Hematopoietic multipotent progenitor cell treated with erythropoietin and hydrocortisone succinate and interleukin-3 and kit ligand, for 8 days (in vitro differentiated cells): ENCODE measurements around the gene VCL.
"Not testable (repeated sequence)": the region's sequence is repeated elsewhere in the genome, so short reads cannot be mapped to it uniquely, and the experiment has no call there.

Experiments used
- DNase-seq: peaks from one replicate; pipeline ENCODE4 v3.0.0-alpha.2; 2015

Gene VCL

DNA sequence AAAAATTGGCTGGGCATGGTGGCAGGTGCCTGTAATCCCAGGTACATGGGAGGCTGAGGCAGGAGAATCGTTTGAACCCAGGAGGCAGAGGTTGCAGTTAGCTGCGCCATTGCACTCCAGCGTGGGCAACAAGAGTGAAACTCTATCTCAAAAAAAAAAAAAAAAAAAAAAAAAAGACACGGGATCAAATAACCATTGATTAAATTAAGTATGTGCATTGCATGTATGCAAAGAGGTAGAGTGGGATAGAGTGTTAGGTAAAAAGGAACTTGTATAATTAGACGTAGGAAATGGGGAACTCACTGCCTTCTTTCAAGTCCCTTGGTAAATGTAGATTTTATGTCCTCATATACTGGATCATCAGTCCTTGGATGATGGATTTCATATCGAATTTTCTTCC lies 13.1 kb downstream of the VCL start:
- DNase-seq, result no peak

DNA sequence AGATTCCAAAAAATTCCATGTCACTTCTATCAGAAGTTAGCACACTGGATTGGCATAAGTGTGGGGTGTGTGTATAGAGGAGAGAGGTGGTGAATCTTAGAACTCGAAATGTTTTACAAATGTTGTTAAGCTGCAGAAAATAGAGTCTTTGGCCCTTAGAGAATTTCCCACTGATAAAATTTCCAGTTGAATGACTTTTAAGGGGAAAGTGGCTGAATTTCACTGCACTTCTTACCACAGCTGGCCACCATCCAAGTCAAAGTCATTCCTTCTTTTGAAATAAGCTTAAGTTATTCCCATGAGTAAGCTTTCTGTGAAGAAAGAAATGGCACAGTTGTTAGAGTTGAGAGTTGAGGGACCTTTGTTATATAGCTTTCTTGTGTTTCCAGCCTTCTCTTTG lies 13.9 kb downstream of the VCL start:
- DNase-seq, result peak; percentile 32

DNA sequence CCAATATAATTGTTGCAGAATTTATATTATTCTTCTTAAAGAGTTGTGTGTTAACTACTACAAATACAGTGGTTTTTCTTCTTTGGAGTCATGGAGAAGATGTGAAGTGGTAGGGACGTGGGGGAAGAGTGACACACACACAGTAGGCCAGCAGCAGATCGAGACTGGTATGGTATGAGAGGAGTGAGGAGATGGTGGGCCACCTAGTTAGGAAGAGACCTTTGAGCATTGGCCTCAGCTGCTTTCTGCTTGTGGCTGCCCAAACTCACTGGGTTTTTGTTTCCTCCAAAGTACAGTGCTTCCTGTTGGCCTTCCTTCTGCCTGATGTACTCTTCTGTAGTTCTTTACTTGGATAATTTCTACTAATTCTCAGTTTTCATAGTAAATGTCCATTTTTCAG lies 14.6 kb downstream of the VCL start:
- DNase-seq, result no peak

DNA sequence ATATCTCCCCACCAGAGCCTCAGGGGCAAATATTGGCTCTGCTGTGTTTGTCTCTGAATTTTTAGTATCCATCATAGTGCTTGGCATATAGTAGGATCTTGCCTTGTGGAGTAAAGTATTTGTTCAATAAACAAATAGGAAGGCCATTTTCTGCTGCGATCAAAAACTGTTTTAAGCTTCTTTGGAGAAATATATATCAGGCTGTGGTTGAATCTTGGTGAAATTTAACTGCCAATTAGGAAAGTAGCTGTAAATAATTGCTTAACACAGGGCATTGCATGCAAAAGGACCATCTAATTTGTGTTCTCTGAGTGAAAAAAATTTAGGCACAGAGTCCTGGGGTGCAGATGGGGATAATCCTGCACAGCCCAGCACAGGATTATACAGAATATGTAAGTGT lies 15.1 kb downstream of the VCL start:
- DNase-seq, result no peak

DNA sequence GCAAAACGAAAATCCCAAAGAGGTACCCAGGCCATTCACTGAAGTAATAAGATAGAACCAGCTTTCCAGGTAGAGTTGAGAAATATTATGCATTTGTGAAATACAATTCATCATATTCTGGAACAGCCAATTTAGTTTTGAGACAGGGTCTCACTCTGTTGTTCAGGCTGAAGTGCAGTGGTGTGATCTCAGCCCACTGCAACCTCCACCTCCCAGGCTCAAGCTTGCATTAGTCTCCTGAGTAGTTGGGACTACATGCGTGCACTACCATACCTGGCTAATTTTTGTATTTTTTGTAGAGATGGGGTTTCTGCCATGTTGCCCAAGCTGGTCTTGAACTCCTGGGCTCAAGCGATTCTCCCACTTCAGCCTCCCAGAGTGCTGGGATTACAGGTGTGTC lies 16.7 kb downstream of the VCL start:
- DNase-seq, result not testable (repeated sequence)

DNA sequence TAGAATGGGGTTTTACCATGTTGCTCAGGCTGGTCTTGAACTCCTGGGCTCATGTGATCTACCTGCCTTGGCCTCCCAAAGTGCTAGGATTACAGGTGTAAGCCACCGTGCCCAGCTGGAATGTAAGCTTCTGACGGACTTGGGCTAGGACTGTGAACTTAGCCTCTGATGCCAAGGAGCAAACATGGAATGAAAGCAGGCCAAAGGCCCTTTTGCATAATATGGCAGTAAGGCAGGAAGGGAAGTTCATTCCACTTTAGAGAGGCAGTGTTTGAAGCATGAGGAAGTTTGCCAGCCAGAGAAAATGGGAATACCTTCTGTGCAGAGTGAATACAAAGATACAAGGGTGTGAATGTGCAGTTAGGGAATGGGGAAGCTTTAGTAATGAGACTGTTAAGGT lies 20.3 kb downstream of the VCL start:
- DNase-seq, result no peak

DNA sequence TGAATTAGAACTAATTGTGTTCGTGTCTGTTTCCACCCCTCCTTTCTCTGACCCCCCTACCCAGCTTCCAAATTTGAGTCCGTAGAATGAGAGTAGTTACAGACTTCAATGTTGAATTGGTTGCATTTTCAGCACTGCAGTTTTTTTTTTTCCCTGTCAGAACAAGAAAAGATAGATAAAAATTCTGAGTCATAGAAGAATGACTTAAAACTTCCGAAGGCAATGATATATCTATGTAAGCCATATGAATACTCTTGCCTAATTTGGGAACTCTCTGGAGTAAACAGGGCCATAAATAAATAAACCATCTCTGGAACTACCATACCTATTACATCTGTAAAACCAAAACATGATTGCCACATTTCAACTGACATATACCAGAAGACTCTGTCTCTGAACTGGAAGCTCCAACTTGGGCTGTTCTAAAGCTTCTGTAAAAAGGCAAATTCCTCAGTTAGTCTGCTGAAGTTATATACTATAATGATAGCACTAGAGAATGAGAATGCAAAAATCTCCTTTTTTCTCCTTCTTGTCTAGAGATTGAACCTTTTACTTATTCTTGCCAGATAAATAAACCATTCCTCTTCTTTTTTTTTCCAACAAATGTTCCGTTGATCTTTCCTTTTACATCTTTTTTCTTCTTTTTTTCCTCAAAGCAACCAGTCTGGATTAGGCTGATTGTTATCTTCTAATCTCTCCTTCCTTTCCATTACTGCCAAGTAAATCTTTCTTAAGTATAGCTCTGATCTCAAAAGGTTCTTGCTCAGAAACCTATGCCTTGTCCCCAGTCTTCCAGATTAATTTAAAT lies 23.5 kb downstream of the VCL start:
- DNase-seq, result peak; percentile 67

DNA sequence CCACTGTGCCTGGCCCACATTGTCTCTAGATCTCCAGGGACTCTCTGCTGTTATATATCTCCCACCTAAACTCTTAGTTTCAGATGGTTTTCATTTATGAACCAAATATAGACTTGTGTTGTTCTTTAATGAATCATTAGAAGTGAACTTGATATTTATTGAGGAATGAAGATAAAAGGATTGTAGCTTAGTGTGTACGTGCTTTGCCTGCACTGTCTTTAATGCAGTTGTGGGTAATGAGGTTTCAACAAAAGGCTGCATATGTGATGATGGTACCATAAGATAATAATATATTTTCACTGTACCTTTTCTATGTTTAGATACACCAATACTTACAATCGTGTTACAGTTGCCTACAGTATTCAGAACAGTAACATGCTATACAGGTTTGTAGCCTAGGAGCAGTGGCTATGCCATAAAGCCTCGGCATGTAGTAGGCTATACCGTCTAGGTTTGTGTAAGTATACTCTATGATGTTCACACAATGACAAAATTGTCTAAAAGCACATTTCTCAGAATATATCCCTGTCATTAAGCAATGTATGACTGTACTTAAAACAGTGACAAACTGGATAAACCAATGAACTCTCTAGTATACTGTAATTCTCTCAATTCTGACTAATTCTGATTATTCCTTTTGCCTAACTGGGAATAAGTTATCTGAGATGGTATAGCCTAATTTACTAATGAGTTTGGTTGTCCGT lies 25.2 kb downstream of the VCL start:
- no peak for DNase-seq

DNA sequence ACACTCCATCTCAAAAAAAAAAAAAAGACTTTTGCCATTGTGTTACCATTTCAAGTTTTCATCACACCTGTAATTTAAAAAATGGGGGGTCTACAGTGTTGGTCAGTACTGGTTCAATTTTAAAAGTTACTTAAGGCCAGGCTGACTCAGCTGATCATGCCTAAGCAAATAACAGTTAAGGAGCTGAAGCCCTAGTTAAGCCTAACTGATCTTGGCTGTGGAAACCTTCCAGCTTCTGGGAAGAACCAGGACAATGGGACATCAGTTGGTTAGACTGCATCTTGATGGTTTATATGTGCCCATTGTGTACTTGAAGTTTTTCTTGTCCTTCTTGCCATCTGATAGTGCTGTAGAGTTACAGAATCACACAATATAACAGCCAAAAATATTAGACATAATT lies 26.7 kb downstream of the VCL start:
- DNase-seq, result no peak

DNA sequence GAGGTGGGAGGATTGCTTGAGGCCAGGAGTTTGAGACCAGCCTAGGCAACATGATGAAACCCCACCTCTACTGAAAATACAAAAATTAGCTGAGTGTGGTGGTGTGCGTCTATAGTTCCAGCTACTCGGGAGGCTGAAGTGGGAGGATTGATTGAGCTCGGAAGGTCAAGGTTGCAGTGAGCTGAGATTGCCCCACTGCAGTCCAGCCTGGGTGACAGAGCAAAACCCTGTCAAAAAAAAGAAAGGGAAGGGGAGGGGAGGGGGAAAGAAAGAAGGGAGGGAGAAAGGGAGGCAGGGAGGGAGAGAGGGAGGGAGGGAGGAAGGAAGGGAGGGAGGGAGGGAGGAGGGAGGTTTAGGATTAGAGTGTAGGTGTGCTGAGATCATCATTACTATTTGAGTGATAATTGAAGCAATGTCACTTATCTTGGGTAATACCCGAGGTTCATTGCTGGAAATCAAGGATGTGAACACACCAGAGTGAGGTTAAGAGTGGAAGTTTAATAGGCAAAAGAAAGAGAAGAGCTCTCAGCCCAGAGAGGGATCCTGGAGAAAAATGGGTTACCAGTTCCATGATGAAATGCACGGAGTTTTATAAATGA lies 27.6 kb downstream of the VCL start:
- DNase-seq, result no peak

DNA sequence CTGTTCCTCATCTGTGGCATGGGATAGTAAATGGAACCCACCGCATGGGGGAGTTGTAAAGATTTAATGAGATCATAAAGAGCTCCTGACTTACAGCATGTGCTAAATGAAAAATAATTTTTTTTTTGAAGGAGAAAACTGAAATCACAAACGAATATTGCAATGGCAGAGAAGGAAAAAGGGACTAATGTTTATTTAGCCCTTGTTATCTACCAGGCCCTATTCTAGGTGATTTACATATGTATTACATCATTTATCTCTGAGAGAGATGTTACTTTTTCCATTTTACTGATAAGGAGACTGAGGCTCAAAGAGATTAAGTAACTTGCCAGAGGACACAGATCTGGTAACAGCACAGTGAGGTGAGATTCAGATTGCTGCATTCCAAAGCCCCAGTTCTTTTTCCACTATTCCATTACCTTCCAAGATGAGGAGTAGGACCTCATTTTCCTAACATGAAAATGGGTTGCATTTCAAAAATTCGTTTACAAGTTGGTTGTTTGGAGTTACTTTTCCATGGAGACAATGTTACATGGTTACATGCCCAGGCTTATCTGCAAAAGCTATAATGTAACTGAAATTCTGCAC lies 28.6 kb downstream of the VCL start:
- peak; percentile 22 for DNase-seq

DNA sequence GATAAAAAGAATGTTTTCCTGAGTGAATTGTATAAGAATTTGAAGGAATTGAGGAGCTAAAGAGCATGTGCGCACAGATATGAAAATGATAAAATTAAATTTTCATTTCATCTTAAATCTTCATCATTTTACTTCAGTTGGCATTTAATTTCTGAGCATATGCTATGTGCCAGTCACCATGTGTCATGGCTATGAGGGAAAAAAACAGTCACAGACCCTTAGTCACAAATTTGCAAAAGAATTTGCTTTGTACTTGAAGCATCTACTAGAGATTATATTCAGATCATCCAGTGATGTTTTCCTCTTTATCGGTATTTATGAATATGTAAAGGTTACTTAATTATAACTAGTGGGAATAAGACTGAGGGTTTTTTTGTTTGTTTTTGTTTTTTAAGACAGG lies 29.8 kb downstream of the VCL start:
- no peak for DNase-seq

DNA sequence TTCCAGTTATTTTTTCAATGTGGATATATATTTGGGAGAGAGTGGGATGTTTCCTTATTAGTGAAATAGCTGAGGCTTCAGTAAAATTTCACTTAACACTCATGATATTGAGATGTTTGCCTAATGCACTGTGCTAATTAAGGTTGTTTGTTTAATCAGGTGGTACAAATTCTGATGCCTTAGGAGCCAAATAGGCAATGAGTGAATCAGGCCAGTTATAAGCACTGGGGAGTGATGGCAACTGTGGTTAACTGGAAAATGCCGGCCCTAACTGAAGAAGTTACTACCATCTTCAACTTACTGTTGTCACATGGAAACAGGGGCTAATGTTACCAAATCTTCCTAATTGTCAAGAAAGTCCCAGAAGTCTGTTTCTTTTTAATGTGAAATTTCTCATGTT lies 32.0 kb downstream of the VCL start:
- DNase-seq, result no peak

DNA sequence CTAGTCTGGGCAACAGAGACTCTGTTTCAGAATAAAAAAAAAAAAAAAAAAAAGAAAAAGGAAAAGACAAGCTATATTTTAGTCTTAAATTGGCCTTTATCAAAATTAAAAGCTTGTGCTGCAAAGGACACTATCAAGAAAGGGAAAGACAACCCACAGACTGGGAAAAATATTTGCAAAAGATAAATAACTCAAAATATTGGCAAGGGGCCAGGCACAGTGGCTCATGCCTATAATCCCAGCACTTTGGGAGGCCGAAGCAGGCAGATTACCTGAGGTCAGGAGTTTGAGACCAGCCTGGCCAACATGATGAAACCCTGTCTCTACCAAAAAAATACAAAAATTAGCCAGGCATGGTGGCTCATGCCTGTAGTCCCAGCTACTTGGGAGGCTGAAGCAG lies 34.3 kb downstream of the VCL start:
- DNase-seq, result peak; percentile 60

DNA sequence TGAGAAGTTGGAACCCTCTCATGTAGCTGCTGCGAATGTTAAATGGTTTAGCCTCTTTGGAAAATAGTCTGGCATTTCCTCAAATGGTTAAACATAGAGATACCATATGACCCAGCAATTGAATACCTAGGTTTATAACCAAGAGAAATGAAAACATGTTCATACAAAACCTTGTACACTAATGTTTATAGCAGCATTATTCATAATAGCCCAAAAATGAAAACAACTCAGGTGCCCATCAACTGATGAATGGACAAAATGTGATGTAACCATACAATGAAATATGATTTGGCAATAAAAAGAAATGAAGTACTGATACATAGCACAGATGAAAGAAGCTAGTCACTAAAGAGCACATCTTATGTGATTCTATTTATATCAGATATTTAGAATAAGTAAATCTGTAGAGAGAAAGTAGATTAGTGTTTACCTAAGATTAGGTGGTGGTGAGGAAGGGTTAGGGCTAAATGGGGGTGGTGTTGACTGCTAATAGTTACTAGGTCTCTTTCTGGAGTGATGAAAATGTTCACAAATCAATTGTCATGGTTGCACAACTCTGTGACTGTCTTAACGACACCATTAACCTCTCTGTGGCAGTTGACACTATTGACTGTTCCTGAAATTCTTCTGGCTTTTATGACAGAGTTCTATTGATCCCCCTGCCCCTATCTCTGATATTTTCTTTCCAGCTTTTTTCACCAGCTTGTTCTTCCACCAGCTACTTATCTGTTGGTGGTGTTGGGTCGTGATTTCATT lies 35.2 kb downstream of the VCL start:
- DNase-seq, result no peak

DNA sequence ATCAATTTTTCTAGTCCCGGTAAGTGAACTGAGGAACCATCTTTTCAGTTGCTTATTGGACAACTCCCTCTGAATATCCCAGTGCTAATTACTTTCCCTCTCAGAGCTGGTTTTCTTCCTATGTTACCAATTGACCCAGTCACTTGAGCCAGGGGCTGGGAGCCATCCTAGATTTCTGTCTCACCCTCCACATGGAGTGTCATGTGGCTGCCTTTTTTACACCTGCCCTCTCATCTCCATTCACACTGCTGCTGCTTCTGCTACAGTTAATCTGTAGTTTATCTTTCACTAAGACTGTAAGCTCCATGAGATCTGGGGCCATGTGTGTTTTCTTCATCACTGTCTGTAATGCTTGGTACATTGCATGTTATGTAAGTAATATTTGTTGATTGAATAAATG lies 35.8 kb downstream of the VCL start:
- no peak for DNase-seq

DNA sequence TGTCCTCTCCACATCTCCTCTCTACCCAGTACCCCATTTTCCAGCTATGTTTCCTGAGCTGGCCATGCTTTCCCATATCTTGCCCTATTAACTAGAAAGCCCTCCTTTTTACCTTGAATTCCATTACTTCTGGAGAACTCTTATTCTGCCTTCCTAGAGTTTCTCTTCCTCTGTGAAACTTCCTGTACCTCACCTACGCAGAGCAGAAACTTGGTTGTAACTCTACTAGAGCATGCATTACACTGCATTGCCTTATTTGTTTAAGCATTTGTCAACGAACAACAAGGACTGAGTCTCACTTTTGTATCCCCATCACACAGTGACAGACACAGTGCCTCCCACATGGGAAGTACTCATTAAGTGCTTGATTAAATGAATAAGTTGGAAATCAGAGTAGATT lies 36.4 kb downstream of the VCL start:
- no peak for DNase-seq

DNA sequence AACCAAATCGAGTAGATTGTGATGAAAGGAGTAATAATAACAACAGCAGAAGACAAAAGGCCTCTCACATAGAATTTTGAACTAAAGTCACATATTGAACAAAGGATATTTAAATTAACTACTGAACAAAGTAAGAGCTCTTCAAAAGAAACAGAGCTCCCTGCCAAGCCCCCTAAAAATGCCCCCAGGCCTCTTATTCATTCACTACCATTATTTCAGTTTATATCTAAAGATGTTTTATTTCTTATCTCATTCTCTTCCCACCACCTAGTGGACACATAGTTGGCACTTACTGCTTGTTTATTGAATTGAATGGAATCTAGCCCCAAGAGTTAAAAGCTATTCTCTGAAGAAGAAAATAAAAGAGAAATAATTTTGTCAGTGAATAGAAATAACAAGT lies 37.4 kb downstream of the VCL start:
- DNase-seq, result peak; percentile 56

DNA sequence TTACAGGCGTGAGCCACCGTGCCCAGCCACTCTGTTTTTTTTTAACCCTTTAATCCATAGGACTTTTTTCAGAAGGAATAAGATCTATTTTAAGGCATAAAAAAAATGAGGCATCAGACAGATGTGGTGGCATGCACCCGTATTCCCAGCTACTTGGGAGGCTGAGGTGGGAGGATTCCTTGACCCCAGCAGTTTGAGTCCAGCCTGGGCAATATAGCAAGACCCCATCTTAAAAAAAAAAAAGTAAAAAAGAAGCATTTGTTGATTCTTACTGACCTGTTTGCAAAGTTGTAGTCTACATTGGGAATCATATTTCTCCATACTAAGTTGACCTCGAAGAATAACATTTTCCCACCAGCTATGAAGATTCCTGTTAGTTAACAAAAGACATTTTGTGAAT lies 38.6 kb downstream of the VCL start:
- no peak for DNase-seq

DNA sequence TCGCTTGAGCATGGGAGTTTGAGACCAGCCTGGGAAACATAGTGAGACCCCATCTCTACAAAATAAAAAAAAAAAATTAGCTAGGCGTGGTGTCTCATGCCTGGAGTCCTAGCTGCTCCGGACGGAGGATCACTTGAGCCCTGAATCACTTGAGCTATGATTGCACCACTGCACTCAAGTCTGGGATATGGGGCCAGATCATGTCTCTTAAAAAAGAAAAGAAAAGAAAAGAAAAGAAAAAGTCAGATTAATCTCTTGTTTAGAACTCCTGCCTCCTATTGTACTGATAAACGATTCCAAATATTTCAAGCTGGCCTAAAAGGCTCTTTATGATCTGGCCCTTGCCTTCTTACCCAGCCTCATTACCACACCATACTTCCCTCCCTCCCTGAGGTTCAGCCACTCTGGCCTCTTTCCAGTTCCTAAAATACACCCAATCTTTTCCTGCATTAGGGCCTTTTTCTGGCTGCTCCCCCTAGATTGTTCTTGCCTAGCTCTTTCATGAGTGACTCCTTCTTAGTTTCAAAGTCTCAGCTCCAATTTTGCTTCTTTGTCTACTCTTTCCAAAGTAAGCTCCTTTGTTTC lies 41.7 kb downstream of the VCL start:
- peak; percentile 47 for DNase-seq

DNA sequence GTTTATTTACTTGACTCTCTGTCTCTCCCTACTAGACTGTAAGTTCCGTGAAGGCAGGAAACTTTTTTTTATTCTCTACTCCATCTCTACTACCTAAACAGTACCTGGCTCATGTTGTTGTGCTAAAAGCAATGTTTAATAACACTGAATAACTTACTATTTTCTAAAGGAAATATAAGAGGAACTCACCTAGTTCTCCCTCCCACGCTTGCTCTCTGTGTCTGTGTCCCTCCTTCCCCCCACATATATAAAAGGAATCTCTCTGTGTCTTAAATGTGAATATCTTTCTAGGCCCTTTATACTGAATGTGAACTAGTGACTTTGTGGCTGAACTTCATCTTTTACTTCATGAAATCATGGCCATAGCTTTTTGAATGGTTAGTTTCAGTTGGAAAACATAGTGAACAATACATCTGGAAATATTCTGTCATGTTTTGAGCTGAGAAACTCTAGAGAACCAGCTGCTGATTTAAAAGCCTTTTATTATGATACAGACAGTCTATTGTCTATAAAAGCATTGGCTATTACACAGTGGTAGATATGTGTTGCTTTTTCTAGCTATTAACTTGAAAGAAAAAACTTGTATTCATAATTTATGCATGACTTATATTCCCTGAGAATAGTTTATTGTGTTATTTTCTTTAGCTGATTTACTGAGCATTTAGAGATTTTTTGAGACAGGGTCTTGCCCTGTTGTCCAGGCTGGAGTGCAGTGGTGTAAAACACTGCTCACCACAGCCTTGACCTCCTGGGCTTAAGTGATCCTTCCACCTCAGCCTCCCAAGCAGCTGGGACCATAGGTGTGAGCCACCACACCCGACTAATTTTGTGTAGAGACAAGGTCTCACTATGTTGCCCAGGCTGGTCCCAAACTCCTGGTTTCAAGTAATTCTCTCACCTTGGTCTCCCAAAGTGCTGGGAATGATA lies 42.5 kb downstream of the VCL start:
- DNase-seq, result no peak

DNA sequence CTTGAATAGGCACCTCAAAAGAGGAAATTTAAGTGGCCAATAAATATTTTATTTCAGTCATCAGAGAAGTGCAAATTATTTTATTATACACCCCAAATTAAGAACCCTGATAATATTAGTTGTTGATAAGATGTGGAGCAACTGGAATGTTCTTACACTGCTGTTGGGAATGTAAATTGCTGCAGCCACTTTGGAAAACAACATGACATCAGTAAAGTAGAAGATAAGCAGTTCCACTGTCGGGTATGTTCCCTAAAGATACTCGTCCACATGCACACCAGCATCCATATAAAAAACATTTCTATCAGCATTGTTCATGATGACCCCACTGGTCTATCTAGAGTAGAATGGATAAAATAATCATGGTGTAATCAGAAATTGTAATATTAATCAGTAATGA lies 46.5 kb downstream of the VCL start:
- DNase-seq, result no peak
